ENCODE data around the gene ZNF837. TPM values are rescaled to one million over a fixed set of nuclear protein-coding genes. Genes with fewer than 3 reads are reported as not detected.
A peak's percentile ranks its signal among the peaks of the same experiment; 100 is the strongest.

ZNF837 gene
- total and polyA plus RNA-seq, 2 of the 13 experiments (the other 11 are each of a cell fraction or from before 2014, with no cell fraction given) = 0.29 to 1.3 TPM

GRCh38 chr19:58380662-58381459 lies at the start of gene ZNF837 (continued):
- peak; percentile 98 for TF ChIP-seq KDM2A (CRISPR knock-in tag; IDR thresholded peaks at IDR 0.05; ENCODE audit: borderline replicate concordance, low read depth)
- TF ChIP-seq POGK (CRISPR knock-in tag; conservative IDR thresholded peaks at IDR 0.05) = peak; percentile 89
- TF ChIP-seq WIZ (CRISPR knock-in tag; IDR thresholded peaks at IDR 0.05) = peak; percentile 81
- peak; percentile 88 for TF ChIP-seq KMT2A (CRISPR knock-in tag; IDR thresholded peaks at IDR 0.05)
- TF ChIP-seq PREB (CRISPR knock-in tag; IDR thresholded peaks at IDR 0.05) = 0 out of 2 replicates have a peak, but pooled peaks have one; percentile 61
- peak; percentile 68; the same call in 1 of the 2 replicates for TF ChIP-seq ZNF766 (CRISPR knock-in tag; IDR thresholded peaks at IDR 0.05; ENCODE audit: borderline replicate concordance)
- TF ChIP-seq ZNF256 (CRISPR knock-in tag; conservative IDR thresholded peaks at IDR 0.05) = 0 out of 2 replicates have a peak, but pooled peaks have one; percentile 54
- TF ChIP-seq ZFP91 (CRISPR knock-in tag; IDR thresholded peaks at IDR 0.05; ENCODE audit: borderline replicate concordance) = peak; percentile 98
- TF ChIP-seq ZNF331 (CRISPR knock-in tag; IDR thresholded peaks at IDR 0.05) = peak; percentile 84
- no peak; the same call in 1 of the 2 replicates for TF ChIP-seq ZNF142 (CRISPR knock-in tag; IDR thresholded peaks at IDR 0.05)
- TF ChIP-seq MED13 (CRISPR knock-in tag; IDR thresholded peaks at IDR 0.05) = peak; percentile 89
- no peak for TF ChIP-seq ZBTB8A (CRISPR knock-in tag; IDR thresholded peaks at IDR 0.05; ENCODE audit: borderline replicate concordance, low read depth)
- 0 out of 2 replicates have a peak, but pooled peaks have one; percentile 49 for TF ChIP-seq ZNF652 (CRISPR knock-in tag; IDR thresholded peaks at IDR 0.05; ENCODE audit: borderline replicate concordance, low read depth)
- no peak for TF ChIP-seq FUBP1 (CRISPR knock-in tag; IDR thresholded peaks at IDR 0.05; ENCODE audit: borderline replicate concordance)
- TF ChIP-seq CBFB (CRISPR knock-in tag; IDR thresholded peaks at IDR 0.05) = peak; percentile 96
- no peak for TF ChIP-seq TEAD2 (CRISPR knock-in tag; IDR thresholded peaks at IDR 0.05)
